HG03196 (cell line): ENCODE data around the gene MAGI1.
"Not testable (repeated sequence)": the region's sequence is repeated elsewhere in the genome, so short reads cannot be mapped to it uniquely, and the experiment has no call there.

Experiments
- ATAC-seq: cut with Tn5 transposase; IDR thresholded peaks from one replicate; pipeline ENCODE4 v1.9.1; 2021; ENCODE audit not compliant: unreplicated experiment

MAGI1 gene

DNA sequence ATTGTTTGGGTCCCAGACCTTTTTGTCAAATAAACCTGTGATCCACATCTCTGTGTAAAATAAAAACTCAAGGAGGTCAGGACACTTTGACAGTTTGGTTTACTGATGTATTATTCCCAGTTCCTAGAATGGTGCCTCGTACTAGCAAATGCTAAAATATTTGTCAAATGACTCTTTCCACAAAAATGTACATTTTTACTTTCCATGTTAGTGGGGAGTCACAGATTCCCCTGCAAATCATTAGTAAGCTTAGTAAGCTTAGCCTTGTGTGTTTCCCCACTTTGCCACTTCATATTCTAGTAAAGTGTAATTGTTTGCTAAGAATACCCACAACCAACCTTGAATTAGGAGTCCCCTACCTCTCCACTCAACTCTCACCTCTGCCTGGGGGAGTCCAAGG lies 2.4 kb upstream of the MAGI1 start:
- ATAC-seq: no peak

DNA sequence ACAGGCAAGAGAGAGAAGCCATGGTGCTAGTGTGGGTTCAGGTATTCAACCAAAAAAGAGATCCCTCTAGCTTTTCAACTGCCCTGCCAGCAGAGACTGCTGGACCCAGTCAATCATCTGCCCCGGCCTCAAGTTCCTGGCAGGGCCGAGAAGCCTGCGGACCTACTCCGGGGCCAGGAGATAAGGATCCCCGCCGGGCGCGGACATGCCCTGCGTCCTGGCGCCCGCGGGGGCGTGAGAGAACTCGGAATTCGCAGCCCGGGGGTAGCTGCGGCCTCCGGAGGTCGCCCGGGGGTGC lies 821 bp upstream of the MAGI1 start:
- ATAC-seq: no peak

GRCh38 chr3:66038384-66038725 lies 363 bp downstream of the MAGI1 start:
- peak; percentile 18 for ATAC-seq

GRCh38 chr3:66037986-66038369 lies 740 bp downstream of the MAGI1 start:
- peak; percentile 19 for ATAC-seq

DNA sequence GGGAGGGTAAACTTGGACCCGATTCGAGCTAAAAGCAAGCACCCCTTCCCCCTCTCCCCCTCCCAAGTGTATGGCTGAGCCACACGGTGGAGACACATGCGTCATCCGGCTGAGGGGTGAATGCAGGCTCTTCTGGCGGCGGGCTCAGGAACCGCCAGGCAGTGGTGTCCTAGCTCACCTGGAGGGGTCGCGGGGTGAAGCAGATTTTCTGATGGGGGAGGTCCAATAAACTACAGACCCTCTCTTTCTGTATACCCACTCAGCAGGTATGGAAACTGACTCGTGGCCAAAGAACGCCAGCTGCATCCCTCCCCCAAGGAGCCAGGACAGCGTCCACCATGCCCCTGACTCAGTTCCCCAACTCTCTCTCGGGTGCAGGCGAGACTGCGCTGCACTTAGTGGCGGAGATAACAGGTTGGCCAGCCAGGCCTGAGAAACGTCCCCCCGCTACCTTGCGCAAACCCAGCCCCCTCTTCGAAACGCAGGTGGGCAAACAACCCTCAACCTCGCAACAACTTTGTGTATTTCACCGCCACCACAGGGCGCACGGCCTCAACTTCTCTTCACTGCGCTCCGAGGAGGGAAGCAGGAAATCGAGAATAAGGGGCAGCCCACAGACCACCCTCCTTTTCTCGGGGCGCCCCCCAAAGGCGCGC lies 1.3 kb downstream of the MAGI1 start:
- ATAC-seq: no peak

GRCh38 chr3:66036586-66037148 lies 2.1 kb downstream of the MAGI1 start:
- no peak for ATAC-seq

DNA sequence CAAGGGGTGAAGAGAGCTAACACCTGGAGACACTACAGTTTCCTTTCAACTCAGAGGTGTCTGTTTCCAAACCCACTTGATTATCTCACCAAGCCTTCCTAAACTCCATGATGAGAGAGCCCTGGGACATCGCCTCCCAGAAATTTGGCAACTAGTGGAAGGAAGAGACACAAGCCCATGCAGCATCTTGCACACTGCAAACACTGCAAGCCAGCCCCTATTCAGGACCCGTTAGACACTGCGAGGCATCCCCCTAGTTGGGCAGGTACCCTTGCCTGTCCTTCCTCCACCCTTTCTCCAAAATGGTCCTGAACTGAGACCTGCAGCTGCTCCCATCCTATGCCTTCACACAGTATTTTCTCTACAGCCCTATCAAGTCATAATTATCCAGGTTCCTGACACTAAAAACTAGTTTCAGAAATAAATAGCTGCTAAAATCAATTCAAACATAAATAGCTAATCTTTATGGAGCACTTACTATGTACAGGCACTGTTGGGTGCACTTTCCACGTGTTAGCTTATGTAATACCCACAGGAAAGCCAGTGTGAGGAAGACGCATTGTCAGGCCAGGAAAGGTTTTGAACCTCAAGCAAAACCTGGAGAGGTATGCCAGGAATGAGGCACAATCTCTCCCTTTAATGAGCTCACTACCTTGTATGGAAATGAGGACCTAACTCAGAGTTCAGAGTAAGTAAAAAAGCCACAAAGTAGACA lies 2.8 kb downstream of the MAGI1 start:
- ATAC-seq: no peak

DNA sequence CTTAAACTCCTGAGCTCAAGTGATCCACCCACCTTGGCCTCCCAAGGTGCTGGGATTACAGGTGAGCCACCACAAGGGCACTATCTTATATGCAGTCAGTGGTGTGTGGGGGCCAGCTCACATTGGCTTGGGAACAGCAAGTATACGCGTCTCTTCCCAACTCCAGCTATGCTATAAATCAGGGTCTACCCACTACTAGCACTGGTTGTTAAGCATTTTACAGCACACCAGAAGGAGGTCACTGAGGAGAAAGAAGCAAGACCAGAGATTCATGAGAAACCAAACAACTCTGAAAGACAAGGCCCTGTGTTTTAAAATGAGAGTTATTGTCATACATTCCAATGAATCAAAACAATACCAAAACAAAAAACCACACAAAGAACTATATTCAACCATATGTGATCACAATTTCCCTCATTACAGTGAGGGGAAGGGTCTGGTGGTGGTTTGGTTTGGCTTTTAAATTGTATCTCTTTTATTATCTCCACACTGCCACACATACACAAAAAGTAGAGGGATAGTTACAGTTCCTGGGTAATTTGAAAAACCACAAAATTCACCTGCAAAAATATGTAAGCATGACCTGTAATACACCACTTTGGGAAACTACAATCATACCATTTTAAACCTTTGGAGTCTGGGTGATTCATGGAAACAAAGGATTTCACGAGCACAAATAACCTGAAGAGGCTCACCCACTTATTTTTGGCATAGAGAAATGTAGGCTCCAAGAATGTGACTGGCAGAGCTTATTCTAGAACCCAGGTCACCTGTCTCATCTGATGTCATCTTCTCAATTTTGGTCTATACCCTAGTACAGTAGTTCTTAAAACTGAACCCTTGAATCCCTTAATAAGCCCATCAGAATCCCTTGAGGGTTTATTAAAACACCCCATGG lies 5.2 kb downstream of the MAGI1 start:
- ATAC-seq: no peak

DNA sequence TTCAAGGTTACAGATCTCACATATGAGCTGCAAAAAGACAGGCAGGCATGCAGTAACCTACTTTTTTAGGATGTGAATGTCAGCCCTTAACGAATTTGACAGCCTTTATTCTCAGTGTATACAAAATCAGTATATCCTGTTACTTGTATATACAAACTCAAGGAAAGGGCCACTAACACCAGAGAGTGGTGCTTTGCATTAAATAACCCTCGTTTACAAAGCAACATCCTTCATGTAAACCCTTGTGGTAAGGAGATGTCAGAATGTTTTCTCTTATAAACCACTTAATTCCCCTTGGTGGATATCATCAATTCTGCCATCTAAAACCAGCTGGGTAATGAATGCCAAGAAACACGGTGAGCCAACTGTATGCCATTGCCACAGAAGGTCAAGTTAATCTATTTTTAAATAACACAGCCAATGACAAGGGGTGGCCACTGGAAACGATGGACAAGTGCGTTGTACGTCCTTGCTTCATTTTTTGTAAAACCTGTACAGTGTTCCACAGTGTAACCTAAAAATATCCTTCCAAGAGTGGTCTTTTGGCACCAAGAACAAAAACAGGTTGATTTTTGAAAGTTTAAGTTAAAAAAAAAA lies 7.5 kb downstream of the MAGI1 start:
- ATAC-seq: no peak

GRCh38 chr3:66029443-66029842 lies 9.3 kb downstream of the MAGI1 start:
- ATAC-seq: no peak

GRCh38 chr3:66029014-66029413 lies 9.7 kb downstream of the MAGI1 start:
- no peak for ATAC-seq

GRCh38 chr3:66028457-66028856 lies 10.3 kb downstream of the MAGI1 start:
- no peak for ATAC-seq

- ATAC-seq: not testable (repeated sequence)
Observed at GRCh38 chr3:66027099-66027498, 11.6 kb downstream of the MAGI1 start.

DNA sequence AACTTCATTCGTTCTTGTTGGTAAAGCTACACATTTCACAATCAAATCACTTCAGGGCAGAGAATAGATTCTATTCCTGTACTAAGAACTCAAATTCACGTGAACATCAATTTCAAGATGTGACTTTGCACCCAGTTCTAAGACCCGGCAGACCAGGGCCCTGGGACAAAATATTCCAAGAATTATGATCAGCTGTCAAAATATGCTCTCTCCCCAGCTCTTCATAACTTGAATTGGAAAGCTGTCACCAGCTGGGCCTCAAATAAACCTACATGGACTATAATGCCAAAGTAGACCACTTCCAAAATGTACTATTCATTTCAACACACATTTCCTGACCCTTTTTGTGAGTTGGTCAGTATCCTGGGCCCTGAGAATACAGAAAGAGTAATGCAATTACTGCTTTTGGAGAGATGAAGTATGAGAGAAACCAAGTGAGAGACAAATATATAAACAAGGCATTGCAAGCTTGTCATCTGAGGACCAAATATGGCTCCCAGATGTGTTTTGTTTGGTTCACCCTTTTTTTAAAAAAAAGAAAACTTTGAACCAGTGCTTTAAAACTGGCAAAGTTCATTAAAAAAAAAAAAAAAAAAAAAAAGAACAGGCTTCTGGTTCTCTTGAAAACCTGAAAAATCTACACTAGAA lies 14.9 kb downstream of the MAGI1 start:
- no peak for ATAC-seq

- no peak for ATAC-seq
Observed at GRCh38 chr3:66023229-66023628, 15.5 kb downstream of the MAGI1 start.

DNA sequence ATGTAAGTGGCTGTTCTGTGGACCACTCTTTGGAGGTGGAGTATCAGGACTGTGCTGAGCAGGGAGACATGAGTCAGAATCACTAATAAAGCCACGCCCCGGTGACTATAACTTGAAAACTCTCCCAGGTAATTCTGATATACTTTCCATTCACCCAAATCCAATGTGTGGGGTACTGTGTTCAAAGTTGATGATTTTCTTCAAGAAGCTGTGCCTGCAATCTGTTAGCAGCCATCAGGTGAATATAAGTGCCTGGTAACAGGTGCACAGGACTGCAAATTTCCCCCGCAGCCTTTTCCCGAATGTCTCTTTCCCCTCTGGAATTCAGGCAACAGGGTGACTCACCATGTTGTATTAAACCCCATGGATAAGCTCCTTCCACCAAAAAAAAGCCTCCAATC lies 17.0 kb downstream of the MAGI1 start:
- no peak for ATAC-seq

DNA sequence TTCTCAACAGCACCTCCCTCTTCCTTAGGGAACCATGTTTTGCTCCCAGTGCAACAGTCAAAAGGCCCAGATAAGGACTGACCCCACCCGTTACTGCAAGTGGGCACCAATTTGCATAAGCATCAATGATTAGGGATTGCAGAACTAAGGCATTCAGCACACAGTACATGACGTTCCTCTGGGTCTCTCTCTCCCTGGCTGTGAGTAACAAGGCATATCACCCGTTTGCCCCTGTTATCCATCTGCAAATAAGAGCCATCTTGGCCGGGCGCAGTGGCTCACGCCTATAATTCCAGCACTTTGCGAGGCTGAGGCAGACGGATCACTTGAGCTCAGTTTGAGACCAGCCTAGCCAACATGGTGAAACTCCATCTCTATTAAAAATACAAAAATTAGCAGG lies 18.8 kb downstream of the MAGI1 start:
- no peak for ATAC-seq

DNA sequence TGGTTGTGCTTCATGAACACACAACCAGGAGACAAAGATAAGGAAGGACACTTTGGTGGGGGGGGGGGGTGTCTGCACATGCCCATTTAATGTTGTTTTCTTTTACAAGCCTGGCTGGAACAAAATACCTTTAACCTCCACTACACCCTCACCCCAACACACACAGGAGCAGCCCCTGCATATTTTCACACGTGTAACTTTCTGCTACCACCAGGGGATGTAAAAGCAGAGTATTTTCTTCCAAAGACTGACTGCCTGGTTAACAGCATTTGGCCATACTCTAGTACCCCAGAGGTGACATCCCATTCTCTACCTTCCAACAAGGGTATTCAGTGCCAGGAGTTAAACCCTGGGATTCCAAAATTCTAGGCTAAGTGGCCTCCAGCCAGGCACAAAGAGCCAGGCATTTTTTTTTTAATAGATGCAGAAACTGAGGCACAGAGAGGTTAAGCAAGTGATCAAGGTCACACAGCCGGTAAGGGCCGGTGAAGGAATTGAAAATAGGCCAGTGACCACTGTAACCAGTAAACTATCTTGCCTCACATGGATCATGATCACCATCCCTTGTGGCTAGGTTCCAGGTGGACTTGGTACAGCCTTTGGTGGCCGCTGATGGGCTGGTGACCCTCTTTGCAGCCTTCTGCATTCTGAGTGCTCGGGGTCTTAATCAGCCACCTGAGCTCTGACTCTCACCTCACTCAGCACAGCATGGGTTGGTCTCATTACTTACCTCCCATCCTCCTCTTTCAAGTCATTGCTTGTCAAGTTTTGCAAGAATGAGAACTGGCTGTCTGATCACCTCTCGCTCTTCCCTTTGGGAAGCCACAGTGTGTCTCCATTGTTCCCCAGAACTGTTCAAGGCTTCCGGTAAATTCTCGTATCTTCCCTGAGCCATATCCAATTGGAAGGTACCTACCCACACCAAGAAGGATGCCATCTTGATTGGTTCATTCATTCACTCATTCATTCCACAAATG lies 20.4 kb downstream of the MAGI1 start:
- no peak for ATAC-seq

GRCh38 chr3:66017591-66017990 lies 21.1 kb downstream of the MAGI1 start:
- ATAC-seq: no peak

- ATAC-seq: no peak
Observed at GRCh38 chr3:66017084-66017483, 21.6 kb downstream of the MAGI1 start.
